GM21723 (cell line): ENCODE results near the gene MAST4.
A peak's percentile ranks its signal among the peaks of the same experiment; 100 is the strongest.
"Not testable (repeated sequence)": the region's sequence is repeated elsewhere in the genome, so short reads cannot be mapped to it uniquely, and the experiment has no call there.

Experiments used
- ATAC-seq: cut with Tn5 transposase; IDR thresholded peaks from one replicate; pipeline ENCODE4 v1.9.1; 2021; ENCODE audit warnings: mild to moderate bottlenecking, moderate library complexity; ENCODE audit not compliant: unreplicated experiment

The MAST4 gene

DNA sequence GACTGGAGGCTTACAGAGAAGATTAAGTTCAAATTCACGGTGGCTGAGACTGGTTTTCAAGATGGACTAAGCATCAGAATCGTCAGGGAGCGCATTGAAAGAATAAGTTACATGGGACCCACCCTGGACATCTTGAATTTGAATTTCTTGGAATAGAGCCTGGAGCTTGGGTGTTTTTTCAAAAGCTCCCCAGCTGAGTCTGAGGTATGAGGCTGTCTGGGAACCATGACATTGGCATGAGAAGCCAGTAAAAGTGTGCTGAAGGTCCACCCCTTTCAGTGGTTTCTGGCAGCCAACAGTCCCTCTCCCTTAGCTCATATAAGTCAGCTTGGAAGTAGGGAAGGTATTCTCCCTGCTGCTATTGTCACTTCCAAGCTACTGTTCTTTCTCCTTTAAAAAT lies 97.8 kb downstream of the MAST4 start:
- ATAC-seq = no peak

DNA sequence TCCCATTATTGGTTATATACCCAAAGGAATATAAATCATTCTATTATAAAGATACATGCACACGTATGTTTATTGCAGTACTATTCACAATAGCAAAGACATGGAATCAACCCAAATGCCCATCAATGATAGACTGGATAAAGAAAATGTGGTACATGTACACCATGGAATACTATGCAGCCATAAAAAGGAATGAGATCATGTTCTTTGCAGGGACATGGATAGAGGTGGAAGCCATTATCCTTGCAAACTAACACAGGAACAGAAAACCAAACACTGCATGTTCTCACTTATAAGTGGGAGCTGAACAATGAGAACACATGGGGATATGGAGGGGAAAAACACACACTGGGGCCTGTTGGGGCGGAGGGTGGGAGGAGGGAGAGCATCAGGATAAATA lies 99.6 kb downstream of the MAST4 start:
- not testable (repeated sequence) for ATAC-seq

DNA sequence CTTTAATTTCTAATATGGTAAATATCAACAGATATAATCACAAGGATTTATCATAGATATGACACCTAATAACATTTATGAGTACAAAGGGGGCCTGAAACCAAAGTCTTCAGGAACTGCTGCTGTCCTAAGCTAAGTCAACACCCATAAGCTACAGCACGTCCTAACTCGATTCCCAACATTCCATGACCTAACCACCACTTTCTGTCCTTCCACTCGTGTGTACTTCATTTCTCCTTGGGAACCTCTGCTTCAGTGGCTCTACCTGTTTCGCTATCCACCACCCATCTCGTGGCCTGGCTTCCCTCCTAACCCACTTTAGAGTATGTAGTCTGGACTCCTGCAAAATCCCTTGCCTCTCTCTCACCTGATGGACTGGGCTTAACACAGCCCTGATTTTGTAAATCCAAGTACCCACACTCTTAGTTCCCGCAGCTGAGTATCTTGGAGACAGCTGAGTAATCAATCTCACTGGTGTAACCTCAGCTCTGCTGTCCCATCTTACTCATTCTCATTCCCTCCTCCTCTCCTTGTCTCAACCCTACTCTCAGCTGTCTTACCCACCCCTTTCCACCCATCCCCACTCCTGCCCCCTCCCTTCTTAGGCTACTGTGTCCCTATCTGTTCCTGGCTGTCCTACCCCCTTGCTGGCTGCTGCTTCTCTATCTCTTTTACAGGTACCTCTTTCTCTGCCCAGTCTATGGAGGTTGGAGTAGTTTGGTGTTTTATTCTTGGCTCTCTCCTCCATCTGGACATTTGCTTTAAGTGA lies 101.8 kb downstream of the MAST4 start:
- ATAC-seq = no peak

DNA sequence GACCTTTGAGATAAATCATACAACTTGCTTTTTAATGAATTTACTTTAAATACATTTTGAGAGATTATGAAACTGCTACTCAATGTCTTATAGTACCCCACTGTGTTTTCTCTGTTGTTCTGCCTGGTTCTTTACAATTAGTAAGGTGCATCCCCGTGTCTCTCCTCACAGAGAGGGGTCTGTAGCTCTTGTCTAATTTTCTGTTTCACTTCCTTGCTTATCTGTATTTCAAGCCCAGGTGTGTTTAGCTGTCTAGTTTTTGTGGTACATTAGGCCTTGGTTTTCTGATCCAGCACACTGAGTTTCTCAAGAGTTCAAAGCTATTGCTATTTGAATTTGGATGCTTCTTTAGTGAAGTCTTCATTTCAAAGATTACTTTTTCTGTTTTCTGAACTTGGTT lies 105.1 kb downstream of the MAST4 start:
- peak; percentile 92 for ATAC-seq

DNA sequence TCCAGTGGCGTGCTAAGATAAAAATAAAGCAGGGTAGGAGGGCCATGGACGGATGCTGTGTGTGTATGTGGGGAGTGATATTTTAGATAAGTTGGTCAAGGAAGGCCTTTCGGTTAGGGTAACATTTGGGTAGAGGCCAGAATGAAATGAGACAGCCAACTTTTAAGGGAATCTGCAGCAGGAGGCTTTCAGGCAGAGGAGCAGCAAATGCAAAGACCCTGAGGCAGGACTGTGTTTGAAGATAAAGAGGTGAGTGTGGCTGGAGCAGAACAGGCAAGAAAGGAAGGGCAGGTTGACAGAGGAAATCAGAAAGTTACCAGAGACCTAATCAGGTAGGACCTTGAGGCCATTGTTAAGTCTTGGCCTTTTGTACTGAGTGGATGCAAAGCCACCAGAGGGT lies 106.2 kb downstream of the MAST4 start:
- no peak for ATAC-seq

DNA sequence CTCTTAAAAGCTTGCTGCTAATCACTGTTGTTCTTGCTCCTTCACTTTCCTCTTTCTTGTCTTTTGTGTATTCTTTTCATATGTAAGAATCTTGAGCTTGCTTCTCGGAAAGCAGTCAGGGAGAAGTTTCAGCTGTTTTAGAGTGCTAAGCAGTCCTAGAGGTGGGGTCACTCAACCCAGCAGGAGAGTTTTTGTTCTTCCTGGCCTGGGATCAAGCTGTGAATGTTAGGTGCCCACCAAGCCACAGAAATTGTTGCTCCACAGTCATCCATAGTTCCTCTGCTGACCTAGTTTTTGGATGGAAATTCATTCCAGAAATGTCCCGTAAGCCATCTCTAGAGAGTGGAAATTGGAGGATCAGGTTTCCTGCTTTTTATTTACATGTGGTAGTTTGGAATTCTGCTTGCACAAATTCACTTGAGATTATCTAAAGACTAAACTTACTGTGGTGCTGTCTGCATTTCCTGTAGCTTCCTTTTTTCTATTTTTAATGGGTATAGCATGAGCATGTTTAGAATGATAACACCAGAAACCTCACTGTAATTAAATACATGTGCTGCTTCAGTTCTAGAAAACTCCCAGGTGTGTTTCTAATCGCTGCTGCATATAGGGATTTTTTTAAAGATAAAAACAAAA lies 108.7 kb downstream of the MAST4 start:
- no peak for ATAC-seq

DNA sequence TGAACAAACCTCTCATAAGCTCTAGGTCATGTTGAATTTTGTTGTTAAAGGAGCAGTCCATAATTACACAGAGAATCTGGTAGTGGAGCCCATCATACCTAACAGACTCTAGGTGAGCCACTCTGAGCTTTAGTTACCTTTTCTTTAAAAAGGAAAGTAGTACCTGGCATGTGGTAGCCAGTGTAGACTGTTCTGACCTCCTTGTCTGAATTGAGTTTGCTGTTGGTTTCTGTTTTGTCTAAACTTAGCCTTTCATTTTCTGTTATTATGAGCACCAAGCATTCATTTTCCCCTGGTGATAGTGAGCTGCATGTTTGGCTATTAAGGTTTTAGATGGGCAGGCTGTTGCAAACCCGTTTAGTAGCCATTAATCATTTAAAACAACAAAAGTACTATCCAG lies 112.2 kb downstream of the MAST4 start:
- ATAC-seq = peak; percentile 79

DNA sequence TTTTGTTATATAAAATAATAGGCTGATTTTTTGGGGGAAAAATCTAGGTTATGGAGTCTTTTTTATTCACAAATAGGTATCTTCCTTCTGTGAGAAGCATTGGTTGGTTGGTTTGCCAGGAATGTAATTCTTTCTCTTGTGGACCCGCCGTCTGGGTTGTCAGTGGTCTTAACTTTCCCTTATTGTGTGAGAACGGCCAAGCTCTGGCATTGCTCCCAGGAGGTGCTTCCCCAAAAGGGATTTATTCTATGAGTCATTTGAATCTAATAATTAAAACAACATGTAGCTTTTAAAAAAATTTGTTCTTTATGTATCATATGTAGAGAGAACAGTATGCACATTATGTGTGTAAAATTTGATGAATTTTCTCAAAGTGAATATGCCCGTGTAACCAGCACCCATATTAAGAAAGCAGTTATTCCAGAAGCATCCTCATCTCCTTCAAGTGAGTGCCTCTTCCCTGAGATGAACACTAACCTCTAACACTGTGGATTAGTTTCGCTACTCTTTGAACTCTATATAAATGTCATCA lies 114.4 kb downstream of the MAST4 start:
- ATAC-seq = no peak

DNA sequence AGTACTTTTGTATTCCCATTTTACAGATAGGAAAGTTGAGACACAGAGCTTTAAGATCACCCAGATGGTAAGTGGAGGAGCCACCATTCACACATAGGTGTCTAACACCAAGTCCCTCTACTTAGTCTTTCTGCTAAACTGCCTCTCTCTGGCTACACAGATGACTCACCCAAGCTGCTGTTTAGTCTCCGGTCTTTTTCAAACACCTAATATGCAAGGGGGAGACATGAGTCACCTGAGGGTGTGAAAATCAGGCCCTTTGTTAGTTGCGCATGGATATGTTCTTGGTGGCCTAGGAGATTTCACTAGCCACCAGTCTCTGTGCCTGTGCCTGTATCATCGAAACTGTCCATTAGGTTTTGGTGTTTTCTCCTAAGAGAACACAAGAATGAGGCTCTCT lies 117.8 kb downstream of the MAST4 start:
- no peak for ATAC-seq

DNA sequence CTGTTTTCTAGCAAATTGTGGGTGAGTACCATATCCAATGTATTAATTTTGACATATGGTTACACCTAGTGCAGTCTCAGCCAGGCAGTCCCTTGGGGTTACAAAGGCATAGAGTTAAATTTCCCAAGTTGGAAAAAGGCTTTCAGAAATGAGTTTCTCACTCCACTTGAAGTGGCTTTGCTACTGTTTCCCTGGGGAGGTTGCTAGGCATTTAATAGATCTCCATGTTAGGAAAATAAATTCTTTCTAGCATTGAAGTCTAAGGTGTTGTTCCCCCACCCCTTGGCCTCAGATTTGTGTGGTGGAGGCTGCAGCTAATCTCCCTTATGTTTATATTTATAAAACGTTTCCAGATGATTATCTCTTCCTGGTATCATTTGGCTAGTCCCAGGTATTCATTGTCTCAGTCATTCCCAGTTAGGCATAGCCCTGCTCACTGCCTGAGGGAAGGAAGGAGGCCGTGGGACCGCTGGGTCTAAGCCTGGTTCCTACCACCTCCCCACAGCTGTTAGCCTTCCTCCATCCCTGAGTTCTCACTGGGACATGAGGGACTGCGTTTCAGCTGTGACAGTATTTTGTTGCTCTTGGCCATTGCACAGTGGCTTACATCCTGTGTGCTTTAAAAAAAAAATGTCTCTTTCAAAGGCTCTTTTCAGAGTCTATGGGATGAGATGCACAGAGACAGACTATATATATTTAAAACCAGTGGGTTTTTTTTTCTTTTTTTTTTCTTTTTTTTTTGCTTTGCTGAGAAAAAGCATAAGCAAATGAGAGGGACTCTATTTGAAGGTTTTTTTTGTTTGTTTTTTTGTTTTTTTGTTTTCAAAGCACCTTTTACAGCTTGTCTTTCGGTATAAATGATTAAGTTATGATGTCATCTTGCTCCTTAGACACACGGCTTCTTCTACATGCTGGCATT lies 121.5 kb downstream of the MAST4 start:
- ATAC-seq = no peak

DNA sequence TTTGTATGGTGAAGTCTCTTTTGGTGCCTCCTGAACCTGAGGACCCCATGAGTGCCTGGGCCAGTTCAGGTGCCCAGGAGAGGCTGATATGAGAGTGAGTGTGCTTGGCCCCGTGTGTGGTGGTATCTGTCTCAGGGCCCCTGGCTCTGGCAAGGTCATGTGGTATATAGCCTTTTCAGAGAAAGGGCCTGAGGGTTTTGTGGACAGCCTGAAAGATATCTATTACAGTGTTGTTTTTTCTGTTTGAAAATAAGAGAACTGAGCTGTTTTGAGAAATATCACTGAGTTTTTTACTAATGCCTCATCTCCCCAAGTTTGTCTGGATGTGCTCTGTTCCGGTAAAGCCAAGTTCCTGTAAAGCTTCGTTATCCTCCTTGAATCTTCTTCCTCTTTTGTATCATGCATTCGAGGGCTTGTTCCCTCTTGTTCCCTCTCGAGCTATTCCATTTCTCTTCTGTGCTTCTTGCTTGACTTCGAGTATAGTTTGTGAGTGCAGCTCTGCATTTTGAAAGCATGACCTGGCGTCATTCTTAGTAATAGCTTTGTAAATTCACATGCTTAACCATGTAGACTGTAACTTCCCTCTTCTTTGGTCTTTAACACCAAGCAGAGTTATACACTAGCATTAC lies 122.3 kb downstream of the MAST4 start:
- no peak for ATAC-seq

DNA sequence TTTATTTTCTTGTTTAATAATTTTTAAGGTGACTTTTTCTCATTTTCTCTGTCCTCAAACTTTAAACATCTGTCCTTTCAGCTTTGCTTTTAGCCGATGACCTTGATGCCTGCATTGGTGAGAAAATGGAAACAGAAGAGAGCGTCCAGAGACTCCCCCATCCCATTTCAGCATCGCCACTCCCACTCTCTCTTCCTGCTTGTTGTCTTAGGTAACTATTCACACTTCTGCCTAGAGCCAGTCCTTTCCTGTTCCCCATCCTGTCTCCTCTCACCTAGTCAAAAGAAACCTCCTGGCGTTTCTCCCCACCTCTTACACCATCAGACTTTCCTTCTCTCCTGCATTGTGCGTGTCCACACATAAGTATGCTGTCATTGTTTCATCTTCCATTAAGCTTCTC lies 124.6 kb downstream of the MAST4 start:
- no peak for ATAC-seq

DNA sequence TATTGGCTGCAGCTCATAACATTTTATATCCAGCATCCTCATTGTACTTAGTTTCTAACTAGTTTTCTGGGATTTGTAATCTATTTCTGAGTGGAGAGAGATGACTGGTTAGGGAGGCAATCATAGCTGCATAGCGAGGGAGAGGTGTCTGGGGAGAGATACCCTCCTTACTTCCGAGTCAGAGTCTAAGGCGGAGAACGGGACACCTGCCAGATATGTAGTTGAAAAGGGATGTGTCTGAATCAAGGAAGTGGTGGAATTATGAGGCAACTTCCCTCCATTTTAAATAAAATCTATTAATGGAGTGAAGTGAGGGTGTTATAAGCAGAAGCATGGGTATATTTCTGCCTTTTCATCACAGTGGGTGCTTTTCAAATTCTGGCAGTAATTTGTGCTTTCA lies 126.5 kb downstream of the MAST4 start:
- no peak for ATAC-seq

DNA sequence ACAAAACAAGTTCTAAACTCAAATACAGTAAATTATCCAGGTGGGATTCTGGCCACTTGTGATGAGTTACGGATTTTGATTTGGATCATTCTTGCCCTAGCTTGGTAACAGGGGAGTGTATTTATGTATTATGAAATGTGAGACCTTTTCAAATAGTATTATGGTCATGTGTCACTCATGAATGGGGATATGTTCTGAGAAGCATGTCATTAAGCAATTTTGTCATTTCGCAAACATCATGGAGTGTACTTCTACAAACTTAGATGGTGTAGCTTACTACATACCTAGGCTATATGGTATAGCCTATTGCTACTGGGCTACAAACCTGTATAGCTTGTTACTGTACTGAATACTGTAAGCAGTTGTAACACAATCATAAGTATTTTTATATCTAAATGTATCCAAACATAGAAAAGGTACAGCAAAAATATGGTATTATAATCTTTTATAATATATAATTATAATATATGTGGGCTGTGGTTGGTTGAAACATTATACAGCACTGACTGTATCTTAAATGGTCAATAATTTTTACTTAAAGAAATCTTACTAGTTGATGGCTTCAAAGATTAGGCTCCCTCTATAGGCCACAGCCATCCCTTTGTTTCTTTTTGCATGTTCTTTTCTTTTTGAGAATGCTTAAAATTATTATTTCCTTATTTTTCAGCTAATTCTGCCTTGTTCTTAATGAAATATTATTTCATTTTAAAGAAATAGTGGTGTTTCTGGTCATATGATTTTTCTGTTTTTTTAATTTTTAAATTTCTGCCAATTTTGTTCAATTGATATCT lies 128.4 kb downstream of the MAST4 start:
- no peak for ATAC-seq

DNA sequence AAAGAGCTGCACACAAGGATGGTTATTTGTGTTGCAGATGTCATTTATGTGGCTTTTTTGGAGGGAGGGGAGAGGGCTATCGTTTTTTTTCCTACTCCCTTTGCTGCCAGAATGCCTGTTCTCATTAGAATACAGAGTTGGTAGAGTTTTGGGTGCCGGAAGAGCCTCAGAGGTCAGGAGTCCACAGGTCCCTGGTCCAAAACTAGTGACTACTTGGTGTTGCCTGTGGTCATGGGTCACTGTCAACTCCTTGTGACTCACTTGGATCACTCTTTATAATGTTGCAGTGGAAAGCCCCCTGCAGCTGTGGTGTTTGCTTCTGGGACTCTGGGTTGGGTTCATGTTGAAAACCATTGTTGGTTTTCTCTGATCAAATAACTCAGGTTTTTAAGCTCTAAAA lies 131.4 kb downstream of the MAST4 start:
- no peak for ATAC-seq

DNA sequence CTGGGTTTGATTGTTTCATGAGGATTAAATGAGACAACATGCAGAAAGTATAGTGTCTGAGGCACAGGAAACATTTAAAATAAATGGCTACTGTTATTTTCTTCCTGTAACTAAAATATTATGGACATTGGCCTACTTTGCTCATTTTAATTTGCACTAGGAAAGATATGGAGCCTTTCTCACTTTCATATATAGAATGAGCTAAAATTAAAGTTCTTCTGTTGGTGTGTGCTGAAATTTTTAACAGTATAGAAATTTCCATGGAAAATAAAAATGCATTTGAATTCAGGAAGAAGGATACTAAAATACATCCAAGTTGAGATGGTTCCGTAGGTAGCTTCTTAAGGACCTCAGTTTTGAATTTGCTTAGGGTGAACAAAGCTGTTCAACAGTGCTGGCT lies 131.9 kb downstream of the MAST4 start:
- no peak for ATAC-seq

DNA sequence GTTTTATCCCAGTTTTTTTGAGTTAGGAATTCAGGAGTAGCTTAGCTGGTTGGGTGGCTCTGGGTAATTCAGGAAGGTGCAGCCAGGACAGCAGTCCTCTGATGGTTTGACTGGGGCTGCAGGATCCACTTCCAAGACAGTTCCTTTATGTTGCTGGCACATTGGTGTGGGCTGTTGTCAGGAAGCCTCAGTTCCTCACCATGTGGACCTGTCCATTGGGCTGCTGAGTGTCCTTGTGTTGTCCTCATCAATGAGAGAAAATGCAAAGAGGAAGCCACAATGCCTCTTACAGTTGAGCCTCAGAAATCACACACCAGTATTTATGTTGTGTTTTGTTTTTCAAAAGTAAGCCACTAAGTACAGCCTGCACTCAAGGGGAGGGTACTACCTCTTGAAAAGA lies 140.9 kb downstream of the MAST4 start:
- no peak for ATAC-seq

DNA sequence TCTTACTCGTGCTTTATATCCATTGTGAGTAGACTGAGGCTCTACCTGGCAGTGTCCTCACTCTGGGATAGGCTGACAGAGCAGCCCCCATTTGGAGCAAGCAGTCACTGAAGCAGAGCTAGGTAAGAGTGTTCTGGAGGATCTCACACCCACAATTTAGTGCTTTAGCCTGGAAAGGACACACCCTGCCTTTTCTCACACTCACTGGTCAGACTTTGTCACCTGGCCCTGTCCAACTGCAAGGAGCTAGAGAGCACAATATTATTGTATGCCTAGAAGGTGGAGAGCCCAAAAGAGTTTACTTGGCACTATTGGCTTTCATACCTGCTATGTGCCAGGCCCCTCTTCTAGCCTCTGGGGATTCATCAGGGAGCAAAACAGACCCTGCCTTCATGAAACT lies 141.9 kb downstream of the MAST4 start:
- no peak for ATAC-seq

DNA sequence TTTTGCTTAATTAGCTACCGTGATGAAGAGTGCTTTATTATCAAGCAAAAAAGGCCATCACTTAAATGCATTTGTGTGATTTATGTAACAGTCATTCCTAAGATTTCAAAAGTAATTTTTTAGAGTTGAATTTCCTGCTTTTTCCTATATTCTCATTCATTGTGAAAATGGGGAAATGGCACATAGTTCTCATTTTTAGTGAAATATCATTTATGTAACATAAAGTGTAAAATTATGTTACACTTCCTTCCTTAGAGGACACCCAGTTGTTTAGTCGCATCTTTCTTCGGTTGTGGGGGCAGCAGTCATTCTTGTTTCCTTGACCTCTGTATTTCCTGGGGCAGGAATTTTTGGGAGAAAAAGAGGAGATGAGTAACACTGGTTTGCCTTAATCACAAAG lies 142.8 kb downstream of the MAST4 start:
- no peak for ATAC-seq

DNA sequence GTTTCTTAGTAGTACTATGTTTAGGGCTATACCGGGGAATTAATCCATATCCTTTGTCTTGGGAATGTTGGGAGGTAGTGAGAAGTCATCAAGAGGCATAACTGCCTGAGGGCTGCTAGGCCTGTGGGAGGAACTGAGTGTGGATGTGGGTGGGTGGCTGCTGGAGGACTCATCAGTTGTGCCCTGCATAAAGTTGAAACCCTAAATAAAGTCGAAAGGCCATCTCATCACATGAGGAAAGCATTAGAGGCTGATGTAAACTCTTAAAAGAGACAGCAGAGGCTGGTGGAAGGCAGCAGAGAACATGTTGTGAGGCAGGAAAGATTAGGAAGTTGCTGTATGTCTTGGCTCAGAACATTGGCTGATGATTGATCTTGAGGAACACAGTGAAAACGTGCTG lies 143.8 kb downstream of the MAST4 start:
- no peak for ATAC-seq
